Measurements from ENCODE around the gene NPAS2. TPM values are rescaled to one million over a fixed set of nuclear protein-coding genes. Genes with fewer than 3 reads are reported as not detected.

Gene NPAS2
- polyA plus RNA-seq, 1 experiment: 13.5 TPM

DNA sequence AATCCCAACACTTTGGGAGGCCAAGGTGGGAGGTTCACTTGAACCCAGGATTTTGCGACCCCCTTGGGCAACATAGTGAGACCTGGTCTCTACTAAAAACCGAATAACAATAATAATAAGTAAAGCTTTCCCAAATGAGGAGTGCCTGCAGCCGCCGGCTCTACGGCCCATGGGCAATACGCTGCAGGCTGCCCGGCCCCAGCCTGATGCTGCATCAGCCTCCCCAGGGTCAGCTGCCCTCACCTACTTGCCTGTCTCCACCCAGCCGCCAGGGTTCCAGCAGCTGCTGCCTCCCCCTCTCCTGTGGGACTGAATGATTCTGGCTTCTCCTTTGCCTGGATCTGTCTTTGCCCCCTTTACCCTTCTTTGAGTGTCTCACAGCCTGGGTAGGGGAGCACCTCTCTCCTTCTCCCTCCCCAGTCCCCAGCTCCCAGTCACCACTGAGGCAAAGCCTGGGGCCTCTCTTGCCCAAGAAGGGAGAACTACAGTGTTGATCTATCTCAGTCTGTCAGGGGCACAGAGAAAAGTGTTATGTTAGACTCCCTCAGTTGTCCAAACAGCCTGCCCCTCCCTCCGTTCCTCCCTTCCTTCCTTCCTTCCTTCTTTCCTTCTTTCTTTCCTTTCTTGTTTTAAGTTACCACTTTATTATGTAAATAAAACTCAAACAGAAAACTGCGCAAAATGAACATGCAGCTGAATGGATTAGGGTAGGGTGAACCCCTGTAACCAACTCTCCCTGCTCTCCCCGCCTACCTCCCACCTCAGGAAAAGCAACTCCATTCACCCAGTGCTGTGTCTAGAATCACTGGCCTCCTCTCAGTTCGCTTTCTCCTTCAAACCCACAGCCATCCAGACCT lies 38.2 kb upstream of the NPAS2 start:
- Histone ChIP-seq H3K27me3 (ENCODE audit: control insufficient read depth, insufficient read depth, low read length) (no peaks in the 10 kb centered on the region), H3K9me3 (ENCODE audit: control insufficient read depth, insufficient read depth, low read length) (no peaks in the 10 kb centered on the region; the same call in 1 of the 2 replicates), H3K27ac (ENCODE audit: low read depth, low read length) (no peak overlapping the region), H3K4me3 (ENCODE audit: low read depth, low read length) (no peak overlapping the region)
- DNase-seq (ENCODE audit: low read depth, low spot score): no peak
- POLR2A ChIA-PET: no interaction called here
- CTCF ChIA-PET: no interaction called here
- TF ChIP-seq, protein P1, sequence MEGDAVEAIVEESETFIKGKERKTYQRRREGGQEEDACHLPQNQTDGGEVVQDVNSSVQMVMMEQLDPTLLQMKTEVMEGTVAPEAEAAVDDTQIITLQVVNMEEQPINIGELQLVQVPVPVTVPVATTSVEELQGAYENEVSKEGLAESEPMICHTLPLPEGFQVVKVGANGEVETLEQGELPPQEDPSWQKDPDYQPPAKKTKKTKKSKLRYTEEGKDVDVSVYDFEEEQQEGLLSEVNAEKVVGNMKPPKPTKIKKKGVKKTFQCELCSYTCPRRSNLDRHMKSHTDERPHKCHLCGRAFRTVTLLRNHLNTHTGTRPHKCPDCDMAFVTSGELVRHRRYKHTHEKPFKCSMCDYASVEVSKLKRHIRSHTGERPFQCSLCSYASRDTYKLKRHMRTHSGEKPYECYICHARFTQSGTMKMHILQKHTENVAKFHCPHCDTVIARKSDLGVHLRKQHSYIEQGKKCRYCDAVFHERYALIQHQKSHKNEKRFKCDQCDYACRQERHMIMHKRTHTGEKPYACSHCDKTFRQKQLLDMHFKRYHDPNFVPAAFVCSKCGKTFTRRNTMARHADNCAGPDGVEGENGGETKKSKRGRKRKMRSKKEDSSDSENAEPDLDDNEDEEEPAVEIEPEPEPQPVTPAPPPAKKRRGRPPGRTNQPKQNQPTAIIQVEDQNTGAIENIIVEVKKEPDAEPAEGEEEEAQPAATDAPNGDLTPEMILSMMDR (IDR thresholded peaks at IDR 0.05; ENCODE audit: low read depth, low read length): no peak

DNA sequence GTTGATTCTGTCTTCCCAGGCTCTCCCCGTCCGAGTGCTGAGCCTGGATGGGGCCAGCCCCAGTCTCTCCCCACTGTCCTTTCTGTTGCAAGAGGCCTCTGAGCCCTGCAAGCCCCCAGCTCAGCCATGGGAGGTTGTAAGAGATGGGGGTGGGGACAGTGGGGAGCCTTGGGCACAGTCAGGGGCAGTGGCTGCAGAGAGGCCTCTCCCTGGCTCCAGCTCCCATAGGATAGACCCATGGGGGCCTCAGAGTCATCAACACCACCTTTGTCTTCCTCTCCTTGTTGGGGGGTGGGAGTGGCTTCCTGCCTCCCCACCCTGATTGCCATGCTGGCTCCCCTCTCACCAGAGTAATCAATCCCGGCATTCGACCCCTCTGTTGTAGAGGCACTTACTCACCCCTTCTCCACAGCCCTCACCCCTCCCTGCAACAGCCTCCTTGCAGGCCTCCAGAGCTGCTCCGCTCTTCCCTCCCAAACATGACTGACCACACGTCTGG lies 37.5 kb upstream of the NPAS2 start:
- TF ChIP-seq, protein P1 (IDR thresholded peaks at IDR 0.05; ENCODE audit: low read depth, low read length): no peak
- CTCF ChIA-PET: no interaction called here
- Histone ChIP-seq H3K27me3 (ENCODE audit: control insufficient read depth, insufficient read depth, low read length) (no peaks in the 10 kb centered on the region), H3K27ac (ENCODE audit: low read depth, low read length) (no peak overlapping the region), H3K9me3 (ENCODE audit: control insufficient read depth, insufficient read depth, low read length) (no peaks in the 10 kb centered on the region; the same call in 1 of the 2 replicates), H3K4me3 (ENCODE audit: low read depth, low read length) (no peak overlapping the region)
- no peak for DNase-seq (ENCODE audit: low read depth, low spot score)
- POLR2A ChIA-PET: no interaction called here

DNA sequence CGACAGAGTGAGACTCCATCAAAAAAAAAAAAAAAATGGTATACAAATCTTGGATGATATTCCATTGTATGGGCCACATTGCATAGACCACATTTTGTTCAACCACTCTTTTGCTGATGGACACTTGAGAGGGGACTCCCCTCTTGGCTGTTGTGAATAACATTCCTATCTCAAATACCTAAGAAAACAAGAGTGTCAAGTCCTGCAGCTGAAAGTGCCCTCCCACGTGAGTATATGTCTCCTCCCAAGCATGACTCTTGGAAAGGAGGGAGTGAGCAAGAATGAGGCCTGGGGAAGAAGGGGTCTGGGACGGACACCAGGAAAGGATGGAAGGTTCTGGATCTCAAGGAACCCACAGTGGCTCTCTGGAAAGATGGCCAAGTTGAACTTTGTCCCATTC lies 36.0 kb upstream of the NPAS2 start:
- no peak for DNase-seq (ENCODE audit: low read depth, low spot score)
- CTCF ChIA-PET: no interaction called here
- POLR2A ChIA-PET: interaction anchor here (0.9 kb wide), 1 partner anchor 42 kb away, joined by 3 read pairs; no protein-coding TSS in a partner anchor
- H3K9me3 ChIP-seq (ENCODE audit: control insufficient read depth, insufficient read depth, low read length): no peaks in the 10 kb centered on the region; the same call in 1 of the 2 replicates
- TF ChIP-seq, protein P1 (IDR thresholded peaks at IDR 0.05; ENCODE audit: low read depth, low read length): no peak
- no peaks in the 10 kb centered on the region for H3K27me3 ChIP-seq (ENCODE audit: control insufficient read depth, insufficient read depth, low read length)
- H3K4me3 ChIP-seq (ENCODE audit: low read depth, low read length): no peak overlapping the region
- H3K27ac ChIP-seq (ENCODE audit: low read depth, low read length): no peak overlapping the region

DNA sequence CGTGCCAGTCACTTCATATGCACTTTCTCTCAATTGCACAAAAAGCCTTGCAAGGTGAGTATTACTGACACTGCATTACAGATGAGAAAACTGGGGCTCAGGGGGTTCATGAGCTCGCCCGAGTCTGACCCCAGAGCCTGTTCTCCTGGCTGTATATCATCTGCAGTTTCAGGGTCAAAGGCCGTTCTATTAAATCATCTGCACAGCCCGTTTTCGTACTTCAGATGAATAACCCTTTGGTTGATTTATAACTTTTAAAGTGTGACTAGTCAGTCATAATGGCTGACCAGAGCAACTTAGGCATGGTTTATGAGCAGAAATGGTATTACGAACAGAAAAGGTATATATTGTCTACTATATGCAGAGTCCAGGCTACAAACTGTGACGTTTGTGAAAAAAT lies 35.3 kb upstream of the NPAS2 start:
- DNase-seq (ENCODE audit: low read depth, low spot score): no peak
- no peak overlapping the region for H3K27ac ChIP-seq (ENCODE audit: low read depth, low read length)
- H3K27me3 ChIP-seq (ENCODE audit: control insufficient read depth, insufficient read depth, low read length): no peaks in the 10 kb centered on the region
- TF ChIP-seq, protein P1 (IDR thresholded peaks at IDR 0.05; ENCODE audit: low read depth, low read length): no peak
- CTCF ChIA-PET: interaction anchor here (0.5 to 1.0 kb wide), 2 partner anchors 23 to 421 kb away, joined by 3 to 5 read pairs; no protein-coding TSS in a partner anchor
- POLR2A ChIA-PET: interaction anchor here (0.6 to 0.9 kb wide), 2 partner anchors 43 to 50 kb away, joined by 3 to 5 read pairs; no protein-coding TSS in a partner anchor
- no peak overlapping the region for H3K4me3 ChIP-seq (ENCODE audit: low read depth, low read length)
- no peaks in the 10 kb centered on the region; the same call in 1 of the 2 replicates for H3K9me3 ChIP-seq (ENCODE audit: control insufficient read depth, insufficient read depth, low read length)

Data from AG04450 (cell line).